CD14-positive monocyte (primary cell): ENCODE measurements around the gene ABCG1. TPM values are rescaled to one million over a fixed set of nuclear protein-coding genes. Genes with fewer than 3 reads are reported as not detected.

ENCODE experiments used
- DNase-seq, 3 donors: peaks; one replicate each; pipeline ENCODE4 v3.0.0-alpha.2; 2011 to 2022
- H2AFZ ChIP-seq: 2 replicates; pipeline ENCODE4 v1.6.0; 2012; ENCODE audit warnings: mild to moderate bottlenecking, low read depth, low read length, inconsistent platforms; ENCODE audit not compliant: insufficient read depth, poor library complexity, severe bottlenecking
- H3K27ac ChIP-seq, 2 donors: 1 replicate in 1 of 2; 2 replicates in 1 of 2; pipeline ENCODE4 v1.5.1; 2012 to 2013; ENCODE audit warnings: low read length in 2 of 2, control low read depth in 1 of 2, inconsistent platforms in 1 of 2, low read depth in 1 of 2, mild to moderate bottlenecking in 1 of 2
- H3K27me3 ChIP-seq, 2 donors: one replicate each; pipeline versions ENCODE4 v1.6.0 to v1.6.1; 2011 to 2013; ENCODE audit warnings: low read length in 2 of 2; ENCODE audit not compliant: control insufficient read depth in 2 of 2, insufficient read depth in 2 of 2
- H3K36me3 ChIP-seq, 2 donors: replicated peaks in 1 of 2; 1 replicate in 1 of 2; 2 replicates in 1 of 2; pipeline versions ENCODE4 v1.5.1 to v1.6.1; 2012 to 2013; ENCODE audit warnings: low read length in 2 of 2, control low read depth in 1 of 2, inconsistent platforms in 1 of 2, mild to moderate bottlenecking in 1 of 2; ENCODE audit not compliant: insufficient read depth in 2 of 2, control insufficient read depth in 1 of 2
- H3K4me1 ChIP-seq, 2 donors: 1 replicate in 1 of 2; 2 replicates in 1 of 2; pipeline versions ENCODE4 v1.5.1 to v1.6.1; 2012 to 2013; ENCODE audit warnings: low read length in 2 of 2, control low read depth in 1 of 2, inconsistent platforms in 1 of 2, mild to moderate bottlenecking in 1 of 2, moderate library complexity in 1 of 2; ENCODE audit not compliant: insufficient read depth in 2 of 2, control insufficient read depth in 1 of 2
- H3K4me2 ChIP-seq: replicated peaks from 2 replicates; pipeline ENCODE3; 2012; ENCODE audit warnings: low read length, moderate library complexity, mild to moderate bottlenecking; ENCODE audit not compliant: poor library complexity, severe bottlenecking; ENCODE audit errors: extremely low read depth
- H3K4me3 ChIP-seq, 3 experiments: fragments of 200-600 bp in 1 of 3; sonication (generic) in 1 of 3; replicated peaks in 1 of 3; 1 replicate in 2 of 3; 2 replicates in 1 of 3; pipeline ENCODE4 v1.5.1; 2011 to 2013; ENCODE audit warnings: low read length in 3 of 3, mild to moderate bottlenecking in 3 of 3, control low read depth in 2 of 3, low read depth in 2 of 3, inconsistent platforms in 1 of 3, moderate library complexity in 1 of 3
- H3K79me2 ChIP-seq: 2 replicates; pipeline ENCODE4 v1.6.0; 2012; ENCODE audit warnings: mild to moderate bottlenecking, control low read depth, inconsistent platforms, low read length, moderate library complexity; ENCODE audit not compliant: insufficient read depth
- H3K9ac ChIP-seq: 2 replicates; pipeline ENCODE4 v1.6.0; 2017; ENCODE audit warnings: low read length, mild to moderate bottlenecking; ENCODE audit not compliant: insufficient read depth, poor library complexity, severe bottlenecking
- H3K9me3 ChIP-seq, 2 donors: replicated peaks in 1 of 2; 1 replicate in 1 of 2; 2 replicates in 1 of 2; pipeline versions ENCODE4 v1.5.1 to v1.6.1; 2012 to 2013; ENCODE audit warnings: low read length in 2 of 2, control low read depth in 1 of 2; ENCODE audit not compliant: control insufficient read depth in 1 of 2, insufficient read depth in 1 of 2
- H4K20me1 ChIP-seq: 2 replicates; pipeline ENCODE4 v1.6.0; 2012; ENCODE audit warnings: mild to moderate bottlenecking, low read length, control low read depth, moderate library complexity; ENCODE audit not compliant: insufficient read depth
- H3K27ac Mint-ChIP-seq, 7 donors: one replicate each; pipeline ENCODE4 v1.8.0; 2020; ENCODE audit warnings: mild to moderate bottlenecking in 7 of 7, mixed read lengths in 7 of 7, moderate library complexity in 6 of 7, inconsistent platforms in 2 of 7
- H3K27me3 Mint-ChIP-seq, 3 donors: one replicate each; pipeline ENCODE4 v1.8.0; 2021 to 2022; ENCODE audit warnings: low read depth in 3 of 3, mild to moderate bottlenecking in 3 of 3, mixed read lengths in 3 of 3, moderate library complexity in 3 of 3, inconsistent platforms in 1 of 3
- H3K36me3 Mint-ChIP-seq, 2 donors: one replicate each; pipeline ENCODE4 v1.8.0; 2020; ENCODE audit warnings: mixed read lengths in 2 of 2, inconsistent platforms in 1 of 2, mild to moderate bottlenecking in 1 of 2
- H3K4me1 Mint-ChIP-seq: one replicate; pipeline ENCODE4 v1.8.0; 2020; ENCODE audit warnings: mild to moderate bottlenecking, mixed read lengths
- H3K4me3 Mint-ChIP-seq, 2 donors: one replicate each; pipeline ENCODE4 v1.8.0; 2020; ENCODE audit warnings: mild to moderate bottlenecking in 2 of 2, mixed read lengths in 2 of 2, moderate library complexity in 1 of 2
- H3K9me3 Mint-ChIP-seq, 7 donors: one replicate each; pipeline ENCODE4 v1.8.0; 2020 to 2022; ENCODE audit warnings: mixed read lengths in 7 of 7, mild to moderate bottlenecking in 6 of 7, moderate library complexity in 6 of 7, inconsistent platforms in 2 of 7
- CTCF ChIP-seq: fragments of 200-600 bp; IDR thresholded peaks from one replicate; pipeline ENCODE4 v1.8.0; 2022; ENCODE audit warnings: antibody characterized with exemption, mild to moderate bottlenecking
- WGBS: methylation state at CpG from one replicate; pipeline ENCODE4 v1.1.5; 2013; ENCODE audit warnings: missing lambda C conversion rate; ENCODE audit not compliant: insufficient coverage; 5-methylcytosine and 5-hydroxymethylcytosine counted together
- intact Hi-C, 2 donors: fragments of 100-400 bp; cut with micrococcal nuclease; formaldehyde crosslinking; loops; one replicate each; pipeline versions ENCODE4 v1.15.0 to v1.15.1; 2023
- polyA plus RNA-seq, 3 donors: library from polyadenylated mRNA; depleted of rRNA in 1 of 3; unstranded in 2 of 3; stranded (reverse) in 1 of 3; fragments of 300-500 nt in 2 of 3; fragments of >200 nt in 1 of 3; fragmentation: Illumina TruSeq in 2 of 3; gene quantifications; 1 replicate in 2 of 3; 2 replicates in 1 of 3; pipeline ENCODE4 v1.2.3, GENCODE V29; 2012 to 2021

ABCG1 gene
- polyA plus RNA-seq, 3 donors = 3.0 to 5.2 (median 3.5) TPM

- no peaks in the 10 kb centered on the region for H4K20me1 ChIP-seq
- H3K4me1 ChIP-seq = peaks cover 42 to 45% of the 10 kb centered on the region in 2 donors
- H3K79me2 ChIP-seq = no peaks in the 10 kb centered on the region
- WGBS = 0% methylated on average over 4 of the region's 10 CpGs
- H3K36me3 ChIP-seq = no peaks in the 10 kb centered on the region
- Mint-ChIP-seq H3K4me3 (peak overlapping the region; percentile 56 to 70), H3K9me3 (peaks cover 0 to 6% (median 0%) of the 10 kb centered on the region in 7 donors), H3K27me3 (no peaks in the 10 kb centered on the region), H3K27ac (peak overlapping the region; percentile 93 to 98 (median 95)), H3K36me3 (peaks cover 24 to 51% of the 10 kb centered on the region in 2 donors), H3K4me1 (peaks cover 54% of the 10 kb centered on the region)
- DNase-seq = peak; percentile 99 to 100 (median 100)
- peak overlapping the region; percentile 59 to 86 for H3K27ac ChIP-seq
- no peaks in the 10 kb centered on the region for H3K27me3 ChIP-seq
- intact Hi-C loops = loop anchor here in 1 of 2 donors (2.0 kb wide), 1 partner anchor 29 kb away; no protein-coding TSS in a partner anchor
- no peaks in the 10 kb centered on the region for H3K9me3 ChIP-seq
- peak overlapping the region; percentile 54 for H3K4me2 ChIP-seq
- peak overlapping the region; percentile 41 for H3K9ac ChIP-seq
- peak overlapping the region in 1 of 3 experiments; percentile 33 for H3K4me3 ChIP-seq
- no peak overlapping the region for H2AFZ ChIP-seq
- TF ChIP-seq CTCF = no peak
Measured at GRCh38 chr21:42227909-42228708, 9.2 kb downstream of the ABCG1 start.

- peaks cover 24 to 45% of the 10 kb centered on the region in 2 donors for H3K36me3 Mint-ChIP-seq
- H3K27me3 ChIP-seq = no peaks in the 10 kb centered on the region
- H3K27me3 Mint-ChIP-seq = no peaks in the 10 kb centered on the region
- no peak for DNase-seq
- no peaks in the 10 kb centered on the region for H3K36me3 ChIP-seq
- no peak for TF ChIP-seq CTCF
- H3K4me1 ChIP-seq = peaks cover 49 to 52% of the 10 kb centered on the region in 2 donors
- no peaks in the 10 kb centered on the region for H3K9me3 ChIP-seq
- H3K79me2 ChIP-seq = no peaks in the 10 kb centered on the region
- peak overlapping the region; percentile 43 to 56 for H3K4me3 Mint-ChIP-seq
- H4K20me1 ChIP-seq = peaks cover 6% of the 10 kb centered on the region
- peak overlapping the region; percentile 41 for H3K9ac ChIP-seq
- H3K4me2 ChIP-seq = peak overlapping the region; percentile 54
- peak overlapping the region; percentile 59 to 86 for H3K27ac ChIP-seq
- no peak overlapping the region for H2AFZ ChIP-seq
- H3K4me1 Mint-ChIP-seq = peaks cover 59% of the 10 kb centered on the region
- 67% methylated on average over 5 of the region's 11 CpGs for WGBS
- intact Hi-C loops = loop anchor here in 1 of 2 donors (2.0 kb wide), 1 partner anchor 30 kb away; no protein-coding TSS in a partner anchor
- H3K27ac Mint-ChIP-seq = peak overlapping the region; percentile 88 to 95 (median 94)
- peaks cover 0 to 6% (median 0%) of the 10 kb centered on the region in 7 donors for H3K9me3 Mint-ChIP-seq
- H3K4me3 ChIP-seq = peak overlapping the region in 1 of 3 experiments; percentile 33
Measured at GRCh38 chr21:42228709-42229220, 9.8 kb downstream of the ABCG1 start.
